HG03565 (cell line): ENCODE data around the gene NELL2.
"Not testable (repeated sequence)": the region's sequence is repeated elsewhere in the genome, so short reads cannot be mapped to it uniquely, and the experiment has no call there.

Source experiments
- ATAC-seq: cut with Tn5 transposase; IDR thresholded peaks from one replicate; pipeline ENCODE4 v1.9.1; 2021; ENCODE audit warnings: mild to moderate bottlenecking, moderate library complexity; ENCODE audit not compliant: unreplicated experiment

The NELL2 gene

GRCh38 chr12:44847888-44848702 lies 28.0 kb downstream of the NELL2 start:
- ATAC-seq = peak; percentile 73

DNA sequence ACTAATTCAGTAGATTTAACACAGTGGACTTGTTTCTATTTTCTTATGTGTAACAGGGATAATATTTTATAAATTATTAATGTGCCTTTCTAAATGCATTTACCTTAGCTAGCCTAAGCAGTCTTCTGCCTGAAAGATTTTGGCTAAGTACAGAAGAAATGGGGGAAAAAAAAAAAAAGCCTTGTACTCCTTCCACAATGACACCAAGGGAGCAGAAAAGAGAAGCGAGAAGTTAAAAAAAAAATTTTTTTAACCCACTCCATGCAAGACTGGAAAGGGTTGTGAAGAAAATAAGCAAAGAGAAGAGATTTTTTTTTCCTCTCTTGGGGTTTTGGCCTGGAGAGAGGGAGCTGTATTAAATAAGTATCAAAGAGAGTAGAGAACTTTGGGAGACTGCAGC lies 28.7 kb downstream of the NELL2 start:
- peak; percentile 4 for ATAC-seq

DNA sequence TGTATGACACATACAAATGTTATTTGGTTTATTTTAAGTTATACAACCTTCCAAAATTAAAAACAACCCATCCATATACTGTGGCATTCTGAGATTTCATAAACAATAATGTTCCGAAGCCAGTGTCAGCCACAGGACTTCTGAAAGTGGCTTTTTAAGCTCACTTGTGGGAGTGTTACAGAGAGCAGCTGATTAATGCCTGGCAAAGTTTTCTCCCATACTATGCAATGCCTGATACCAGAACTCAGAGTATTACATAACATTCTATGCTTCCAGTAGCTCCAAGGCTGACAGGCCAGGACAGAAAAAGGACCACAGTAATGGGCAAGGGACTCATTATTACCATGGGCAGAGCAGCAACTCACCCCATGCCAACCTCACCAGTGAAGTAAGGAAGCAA lies 29.3 kb downstream of the NELL2 start:
- no peak for ATAC-seq

DNA sequence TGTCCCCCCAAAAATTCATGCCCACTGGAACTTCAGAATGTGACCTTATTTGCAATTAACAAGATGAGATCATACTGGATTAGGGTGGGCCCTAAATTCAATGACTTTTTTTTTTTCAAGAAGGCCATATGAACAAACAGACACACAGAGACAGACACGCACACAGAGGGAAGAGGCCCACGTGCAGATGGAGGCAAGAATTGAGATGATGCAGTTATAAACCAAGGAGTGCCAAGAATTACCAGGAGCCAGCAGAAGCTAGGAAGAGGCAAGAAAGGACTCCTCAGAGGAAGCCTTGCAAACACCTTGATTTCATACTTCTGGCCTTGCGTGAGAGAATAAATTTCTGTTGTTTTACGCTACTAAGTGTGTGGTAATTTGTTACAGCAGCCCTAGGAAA lies 33.4 kb downstream of the NELL2 start:
- ATAC-seq = no peak

GRCh38 chr12:44839785-44840184 lies 36.3 kb downstream of the NELL2 start:
- ATAC-seq = no peak

- no peak for ATAC-seq
Observed at GRCh38 chr12:44837114-44837755, 38.9 kb downstream of the NELL2 start.

DNA sequence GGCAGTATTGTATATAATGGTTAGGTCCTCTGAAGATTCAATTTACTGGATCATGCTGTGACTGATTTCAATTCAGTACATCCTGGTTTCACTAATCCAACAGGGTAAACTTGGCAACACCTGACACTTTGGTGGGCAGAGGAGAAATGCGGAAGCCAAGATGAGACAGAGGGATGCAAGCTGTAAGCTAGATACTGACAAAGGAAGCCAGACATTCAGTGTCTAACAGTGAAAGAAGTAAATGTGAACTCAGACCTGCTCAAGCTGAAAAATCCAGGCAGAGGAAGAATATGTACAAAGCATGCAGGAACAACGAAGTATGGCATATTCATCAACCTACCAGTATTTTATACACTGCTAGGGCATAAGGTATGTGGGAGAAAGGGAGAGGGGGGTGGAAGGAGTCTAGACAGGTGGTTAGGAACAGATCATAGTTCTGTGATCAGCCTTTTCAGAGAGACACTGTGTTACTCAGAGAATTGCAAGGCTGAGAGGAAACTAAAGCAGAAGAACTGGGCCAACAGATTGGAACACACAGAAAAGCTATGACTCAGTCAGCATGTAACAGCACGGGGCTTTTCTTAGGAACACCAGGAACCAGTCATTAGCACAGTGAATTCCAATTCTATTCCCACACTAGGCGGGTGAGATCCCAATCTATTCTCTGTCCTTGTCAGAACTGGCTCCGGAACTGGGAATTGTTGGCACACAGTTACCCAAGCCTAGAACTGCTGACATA lies 40.3 kb downstream of the NELL2 start:
- no peak for ATAC-seq

- ATAC-seq = not testable (repeated sequence)
Observed at GRCh38 chr12:44834996-44835395, 41.1 kb downstream of the NELL2 start.

GRCh38 chr12:44833561-44833960 lies 42.6 kb downstream of the NELL2 start:
- no peak for ATAC-seq

DNA sequence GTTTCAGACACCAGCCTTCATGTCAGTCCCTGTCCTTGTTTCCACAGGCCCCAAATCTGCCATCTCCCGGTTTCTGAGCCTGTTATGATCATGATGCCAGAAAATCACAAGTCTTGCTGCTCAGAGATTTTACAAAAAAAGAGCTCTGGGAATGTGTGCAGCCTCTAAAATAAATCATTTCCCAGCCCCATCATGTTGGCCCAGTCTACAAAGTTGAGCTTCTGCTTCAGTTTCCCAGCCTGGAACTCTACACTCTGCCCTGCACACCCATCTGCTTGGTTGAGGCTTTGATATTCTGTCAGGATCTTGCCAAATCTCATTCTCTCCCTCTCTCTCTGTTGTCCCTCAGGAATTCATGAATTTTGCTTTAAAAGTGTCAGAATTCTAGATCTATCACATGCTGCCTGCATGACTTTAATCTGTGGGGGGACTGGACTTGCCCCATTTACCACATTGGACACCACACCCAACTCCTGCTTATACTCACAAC lies 45.5 kb downstream of the NELL2 start:
- ATAC-seq = no peak

DNA sequence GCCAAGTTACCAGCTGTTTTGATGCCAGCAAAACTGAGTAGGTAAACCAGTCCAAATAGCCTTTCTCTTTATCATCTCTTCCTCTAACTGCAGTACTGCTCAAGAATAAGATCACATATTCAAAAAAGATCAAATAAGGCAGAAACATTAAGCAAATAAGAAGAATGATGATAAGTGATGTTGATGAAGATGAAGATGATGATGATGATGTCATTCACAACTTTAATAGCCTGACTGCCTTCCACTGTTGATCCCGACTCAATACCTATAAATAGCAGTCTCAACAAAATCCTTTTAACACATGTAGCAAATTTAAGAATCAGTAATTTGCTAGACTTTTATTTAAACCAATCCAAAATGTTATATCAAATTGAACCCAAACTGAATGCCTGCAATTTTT lies 47.1 kb downstream of the NELL2 start:
- no peak for ATAC-seq

DNA sequence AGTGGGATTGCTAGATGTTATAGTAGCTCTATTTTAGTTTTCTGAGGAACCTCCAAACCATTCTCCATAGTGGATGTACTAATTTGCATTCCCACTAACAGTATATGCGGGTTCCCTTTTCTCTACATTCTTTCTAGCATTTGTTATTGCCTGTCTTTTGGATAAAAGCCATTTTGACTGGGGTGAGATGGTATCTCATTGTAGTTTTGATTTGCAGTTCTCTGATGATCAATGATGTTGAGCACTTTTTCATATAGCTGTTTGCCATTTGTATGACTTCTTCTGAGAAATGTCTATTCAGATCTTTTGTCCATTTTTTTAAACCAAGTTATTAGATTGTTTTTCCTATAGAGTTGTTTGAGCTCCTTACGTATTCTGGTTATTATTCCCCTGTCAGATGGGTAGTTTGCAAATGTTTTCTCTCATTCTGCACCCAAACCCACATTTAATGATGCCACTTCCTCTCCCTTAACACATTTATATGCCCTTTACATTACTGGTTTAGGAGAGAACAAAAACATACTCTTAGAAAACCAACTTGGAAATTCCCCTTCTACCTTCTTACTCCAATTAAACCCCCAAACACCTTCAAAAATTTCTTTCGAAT lies 48.2 kb downstream of the NELL2 start:
- ATAC-seq = no peak

- ATAC-seq = not testable (repeated sequence)
Observed at GRCh38 chr12:44821702-44822101, 54.4 kb downstream of the NELL2 start.

DNA sequence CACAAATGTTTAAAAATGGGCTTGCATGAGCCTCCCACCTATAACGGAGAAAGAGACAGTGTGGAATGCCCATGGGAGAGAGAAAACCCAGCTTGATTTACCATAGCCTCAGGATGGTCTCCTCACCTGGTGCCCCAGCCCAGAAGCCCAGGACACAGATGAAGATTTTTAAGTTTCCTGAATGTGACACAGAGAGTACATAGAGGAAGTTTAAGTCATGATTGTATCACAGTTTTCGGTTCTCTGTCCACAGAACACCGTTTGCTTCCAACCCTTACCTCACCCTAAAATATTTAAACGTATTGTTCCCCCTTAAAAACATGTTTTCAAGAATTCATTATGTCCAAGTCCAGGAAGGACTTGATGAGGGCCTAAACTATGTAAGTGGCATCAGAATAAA lies 56.2 kb downstream of the NELL2 start:
- no peak for ATAC-seq

GRCh38 chr12:44817687-44818086 lies 58.4 kb downstream of the NELL2 start:
- no peak for ATAC-seq

GRCh38 chr12:44816446-44817017 lies 59.6 kb downstream of the NELL2 start:
- ATAC-seq = no peak

GRCh38 chr12:44812062-44812461 lies 64.1 kb downstream of the NELL2 start:
- no peak for ATAC-seq

GRCh38 chr12:44804068-44804467 lies 72.0 kb downstream of the NELL2 start:
- no peak for ATAC-seq

DNA sequence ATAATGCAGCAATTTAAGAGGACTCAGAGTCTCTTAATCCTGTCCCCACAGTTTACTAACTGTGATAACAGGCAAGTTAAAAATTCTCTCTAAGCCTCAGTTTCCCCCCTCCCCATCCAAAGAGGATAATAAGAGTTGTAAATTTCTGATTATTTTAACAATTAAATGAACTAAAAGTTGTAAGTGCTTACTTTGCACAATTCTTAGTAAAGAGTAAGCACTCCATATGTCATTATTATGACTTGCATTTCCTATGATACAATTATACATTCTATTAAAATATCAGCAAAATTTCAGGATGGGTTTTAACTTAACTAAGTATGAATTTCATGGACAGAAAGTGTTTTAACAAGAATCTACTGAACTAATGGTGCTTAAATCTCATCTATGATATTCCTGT lies 80.1 kb downstream of the NELL2 start:
- no peak for ATAC-seq

- no peak for ATAC-seq
Observed at GRCh38 chr12:44788731-44789130, 87.4 kb downstream of the NELL2 start.

DNA sequence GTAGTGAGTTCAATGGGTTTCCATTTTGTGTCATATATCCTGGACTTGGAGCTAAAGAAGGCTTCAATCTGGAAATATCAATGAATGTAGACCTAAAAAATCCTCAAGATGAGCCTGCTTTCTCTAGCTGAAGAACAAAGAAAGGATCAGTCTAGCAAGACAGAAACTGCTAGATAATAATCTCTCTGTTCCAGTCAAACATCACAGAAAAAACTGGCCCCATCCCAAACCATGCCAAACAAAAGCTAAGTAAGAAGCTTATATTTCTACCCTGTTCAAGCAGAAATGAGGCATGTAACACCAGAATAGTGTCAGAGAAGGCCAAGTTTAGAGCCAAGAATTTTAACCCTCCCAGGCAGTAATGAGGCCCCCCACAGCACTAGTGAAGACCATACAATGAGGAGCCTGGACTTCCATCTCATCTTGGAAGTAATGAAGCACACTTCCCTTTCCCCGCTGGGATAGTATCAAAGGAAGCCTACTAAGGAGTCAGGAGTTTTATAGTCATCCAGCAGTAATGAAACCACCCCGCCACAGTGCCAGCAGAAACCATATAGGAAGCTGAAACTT lies 95.8 kb downstream of the NELL2 start:
- no peak for ATAC-seq
